Ecto neural progenitor cell (in vitro differentiated cells): ENCODE results near the gene YBX1.
"Not testable (repeated sequence)": the region's sequence is repeated elsewhere in the genome, so short reads cannot be mapped to it uniquely, and the experiment has no call there.

Experiments used
- DNase-seq: peaks from one replicate; pipeline ENCODE4 v3.0.0-alpha.2; 2018; ENCODE audit warnings: low spot score

The YBX1 gene

GRCh38 chr1:42690477-42691156 lies 8.4 kb downstream of the YBX1 start:
- no peak for DNase-seq

GRCh38 chr1:42691157-42691498 lies 8.9 kb downstream of the YBX1 start:
- no peak for DNase-seq

GRCh38 chr1:42692461-42692860 lies 10.2 kb downstream of the YBX1 start:
- DNase-seq, result no peak

GRCh38 chr1:42692911-42693310 lies 10.7 kb downstream of the YBX1 start:
- DNase-seq, result no peak

- DNase-seq, result no peak
Observed at GRCh38 chr1:42698081-42698813, 16.0 kb downstream of the YBX1 start.

GRCh38 chr1:42700006-42700405 lies 17.8 kb downstream of the YBX1 start:
- DNase-seq, result no peak

- DNase-seq, result no peak
Observed at GRCh38 chr1:42703888-42704464, 21.8 kb downstream of the YBX1 start.

GRCh38 chr1:42712808-42713207 lies 30.6 kb downstream of the YBX1 start:
- DNase-seq, result not testable (repeated sequence)

GRCh38 chr1:42713293-42713692 lies 31.1 kb downstream of the YBX1 start:
- DNase-seq, result no peak

GRCh38 chr1:42714441-42714840 lies 32.2 kb downstream of the YBX1 start:
- DNase-seq, result not testable (repeated sequence)

GRCh38 chr1:42720868-42721267 lies 38.6 kb downstream of the YBX1 start:
- no peak for DNase-seq

GRCh38 chr1:42721926-42722325 lies 39.7 kb downstream of the YBX1 start:
- no peak for DNase-seq

- DNase-seq, result not testable (repeated sequence)
Observed at GRCh38 chr1:42722403-42722802, 40.2 kb downstream of the YBX1 start.

- DNase-seq, result no peak
Observed at GRCh38 chr1:42723511-42723910, 41.3 kb downstream of the YBX1 start.

- not testable (repeated sequence) for DNase-seq
Observed at GRCh38 chr1:42725820-42726219, 43.6 kb downstream of the YBX1 start.

- DNase-seq, result no peak
Observed at GRCh38 chr1:42730002-42730401, 47.8 kb downstream of the YBX1 start.

- DNase-seq, result no peak
Observed at GRCh38 chr1:42730988-42731387, 48.8 kb downstream of the YBX1 start.

- no peak for DNase-seq
Observed at GRCh38 chr1:42731585-42731984, 49.4 kb downstream of the YBX1 start.

GRCh38 chr1:42732126-42732680 lies 50.0 kb downstream of the YBX1 start:
- no peak for DNase-seq

- DNase-seq, result no peak
Observed at GRCh38 chr1:42733415-42734200, 51.4 kb downstream of the YBX1 start.

- no peak for DNase-seq
Observed at GRCh38 chr1:42734201-42735035, 52.2 kb downstream of the YBX1 start.
